Activated CD8-positive, alpha-beta T cell treated with anti-CD3 and anti-CD28 coated beads for 36 hours (primary cell): ENCODE data around the gene RPS6KA2. TPM values are rescaled to one million over a fixed set of nuclear protein-coding genes. Genes with fewer than 3 reads are reported as not detected.
"Not testable (repeated sequence)": the region's sequence is repeated elsewhere in the genome, so short reads cannot be mapped to it uniquely, and the experiment has no call there.

Experiments
- ATAC-seq: fragments of 200-7000 bp; cut with Tn5 transposase; one replicate; pipeline ENCODE4 v1.10.0; 2021; ENCODE audit warnings: mild to moderate bottlenecking, moderate library complexity
- CTCF ChIA-PET: fragments of 350-600 bp; sonication (Branson Sonifier 250); formaldehyde crosslinking; loops from one replicate; lab custom pipeline; 2021; ENCODE audit warnings: antibody characterized with exemption; lab: Charles Lee
- POLR2A ChIA-PET: fragments of 350-600 bp; sonication (Branson Sonifier 250); formaldehyde crosslinking; loops from one replicate; lab custom pipeline; 2021; ENCODE audit warnings: antibody characterized with exemption; lab: Charles Lee
- DNase-seq: peaks from one replicate; pipeline ENCODE4 v3.0.0-alpha.2; 2020
- H3K27ac Mint-ChIP-seq: one replicate; pipeline ENCODE4 v1.8.0; 2021; ENCODE audit warnings: mild to moderate bottlenecking, mixed read lengths
- H3K27me3 Mint-ChIP-seq: one replicate; pipeline ENCODE4 v1.8.0; 2021; ENCODE audit warnings: mixed read lengths
- H3K36me3 Mint-ChIP-seq: one replicate; pipeline ENCODE4 v1.8.0; 2021; ENCODE audit warnings: low read depth, mixed read lengths
- H3K4me1 Mint-ChIP-seq: one replicate; pipeline ENCODE4 v1.8.0; 2021; ENCODE audit warnings: low read depth, mixed read lengths
- H3K4me3 Mint-ChIP-seq: one replicate; pipeline ENCODE4 v1.8.0; 2021; ENCODE audit warnings: mild to moderate bottlenecking, moderate library complexity, mixed read lengths
- H3K9me3 Mint-ChIP-seq: one replicate; pipeline ENCODE4 v1.8.0; 2021; ENCODE audit warnings: mixed read lengths
- intact Hi-C: fragments of 100-400 bp; cut with micrococcal nuclease; formaldehyde crosslinking; loops from one replicate; pipeline ENCODE4 v1.10.0; 2022
- total RNA-seq, 2 experiments: library from RNA; stranded (reverse); gene quantifications; one replicate each; pipeline ENCODE4 v1.2.3, GENCODE V29; 2021
- TF ChIP-seq, protein P1 (sequence below): fragments of 200-600 bp; IDR thresholded peaks from one replicate; pipeline ENCODE4 v1.8.0; 2022; ENCODE audit warnings: antibody characterized with exemption, mild to moderate bottlenecking

The RPS6KA2 gene
- total RNA-seq, 2 experiments from 2014 or later = 5.8 TPM

DNA sequence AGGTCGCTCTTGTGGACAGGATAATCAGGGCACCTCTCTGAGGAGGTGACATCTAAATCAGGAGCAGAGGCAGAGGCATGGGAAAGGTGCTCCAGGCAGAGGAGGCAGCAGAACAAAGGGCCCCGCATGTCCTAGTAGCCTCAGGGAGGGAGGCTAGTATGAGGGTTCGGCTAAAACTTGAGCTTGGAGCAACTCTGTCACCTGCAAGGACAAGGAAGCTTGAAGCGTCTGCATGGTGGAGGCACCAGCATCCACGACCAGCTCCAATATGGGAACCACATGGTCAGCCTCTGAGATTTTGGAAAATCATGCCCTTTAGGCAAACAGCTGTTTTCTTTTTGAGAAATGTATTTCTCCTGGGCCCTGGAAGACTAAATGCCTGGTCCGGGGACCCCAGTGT, 231.3 kb downstream of the RPS6KA2 start:
- ATAC-seq = no peak
- Mint-ChIP-seq H3K4me1 (peaks cover 2% of the 10 kb centered on the region), H3K27ac (no peak overlapping the region), H3K27me3 (no peaks in the 10 kb centered on the region), H3K4me3 (no peak overlapping the region), H3K36me3 (no peaks in the 10 kb centered on the region), H3K9me3 (no peaks in the 10 kb centered on the region)
- POLR2A ChIA-PET = no interaction called here
- CTCF ChIA-PET = interaction anchor here (1.1 to 1.3 kb wide), 3 partner anchors 15 to 119 kb away, joined by 3 read pairs; no protein-coding TSS in a partner anchor
- DNase-seq = no peak
- intact Hi-C loops = no loop called here
- TF ChIP-seq, protein P1, sequence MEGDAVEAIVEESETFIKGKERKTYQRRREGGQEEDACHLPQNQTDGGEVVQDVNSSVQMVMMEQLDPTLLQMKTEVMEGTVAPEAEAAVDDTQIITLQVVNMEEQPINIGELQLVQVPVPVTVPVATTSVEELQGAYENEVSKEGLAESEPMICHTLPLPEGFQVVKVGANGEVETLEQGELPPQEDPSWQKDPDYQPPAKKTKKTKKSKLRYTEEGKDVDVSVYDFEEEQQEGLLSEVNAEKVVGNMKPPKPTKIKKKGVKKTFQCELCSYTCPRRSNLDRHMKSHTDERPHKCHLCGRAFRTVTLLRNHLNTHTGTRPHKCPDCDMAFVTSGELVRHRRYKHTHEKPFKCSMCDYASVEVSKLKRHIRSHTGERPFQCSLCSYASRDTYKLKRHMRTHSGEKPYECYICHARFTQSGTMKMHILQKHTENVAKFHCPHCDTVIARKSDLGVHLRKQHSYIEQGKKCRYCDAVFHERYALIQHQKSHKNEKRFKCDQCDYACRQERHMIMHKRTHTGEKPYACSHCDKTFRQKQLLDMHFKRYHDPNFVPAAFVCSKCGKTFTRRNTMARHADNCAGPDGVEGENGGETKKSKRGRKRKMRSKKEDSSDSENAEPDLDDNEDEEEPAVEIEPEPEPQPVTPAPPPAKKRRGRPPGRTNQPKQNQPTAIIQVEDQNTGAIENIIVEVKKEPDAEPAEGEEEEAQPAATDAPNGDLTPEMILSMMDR = no peak

DNA sequence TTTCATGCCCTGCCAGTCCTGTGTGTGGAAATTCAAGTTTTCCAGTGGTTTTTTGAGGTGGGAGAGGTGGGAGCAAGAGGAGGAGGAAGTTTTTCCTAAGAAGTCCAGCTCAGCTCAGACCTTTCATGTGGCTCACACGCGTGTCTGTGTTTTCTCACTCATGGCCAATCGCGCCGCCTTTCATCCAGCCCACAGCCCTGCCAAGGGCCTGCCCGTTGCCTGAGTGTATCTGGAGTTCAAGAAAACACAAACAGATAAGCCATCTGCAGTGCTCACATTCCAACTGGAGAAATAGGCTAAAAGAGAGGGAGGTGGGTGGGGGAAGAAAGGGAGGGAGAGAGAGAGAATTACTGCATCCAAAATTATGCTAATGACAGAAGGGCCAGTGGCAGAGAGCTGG, 231.7 kb downstream of the RPS6KA2 start:
- H3K27ac Mint-ChIP-seq = no peak overlapping the region

DNA sequence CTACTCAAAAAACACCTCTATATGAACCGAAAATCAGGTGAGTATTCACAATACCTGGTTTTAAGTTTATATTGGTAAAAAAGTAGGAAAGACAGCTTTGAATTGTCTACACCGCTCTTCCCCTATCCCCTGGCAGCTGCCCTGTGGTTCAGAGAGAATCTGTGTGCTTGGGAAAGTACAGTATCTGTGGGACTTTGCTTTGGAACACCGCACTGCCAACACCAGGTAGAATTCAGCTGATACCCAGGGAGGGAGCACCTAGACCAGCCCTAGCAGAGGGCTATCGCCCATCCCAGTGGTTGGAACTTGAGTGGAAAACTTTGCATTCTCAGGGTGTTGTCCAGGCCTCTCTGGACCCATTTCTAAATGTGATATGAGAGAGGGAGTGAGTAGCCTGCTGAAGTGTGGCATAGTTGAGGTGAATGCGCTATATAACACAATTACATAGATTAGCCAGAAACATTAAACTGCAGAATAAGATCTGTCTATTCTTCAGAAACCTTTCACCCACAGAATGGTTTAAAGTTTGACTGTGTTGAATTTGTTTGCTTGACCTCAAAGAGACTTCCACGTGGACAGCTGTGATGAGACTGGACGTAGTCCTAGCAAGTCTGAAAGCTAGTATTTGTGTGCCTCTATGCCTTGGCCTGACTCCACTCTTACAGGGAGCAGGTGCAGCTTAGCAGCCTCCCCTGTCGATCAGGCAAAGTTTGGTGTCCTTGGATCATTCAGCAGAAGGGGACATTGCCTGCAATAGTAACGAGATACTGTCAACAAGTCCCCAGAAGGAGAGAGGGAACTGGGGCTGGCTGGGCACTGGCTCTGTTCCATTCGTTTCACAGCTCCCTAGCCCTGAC, 232.8 kb downstream of the RPS6KA2 start:
- Mint-ChIP-seq H3K27ac (no peak overlapping the region), H3K9me3 (no peaks in the 10 kb centered on the region), H3K4me3 (no peak overlapping the region), H3K4me1 (no peaks in the 10 kb centered on the region), H3K36me3 (no peaks in the 10 kb centered on the region), H3K27me3 (no peaks in the 10 kb centered on the region)
- DNase-seq = no peak
- ATAC-seq = no peak
- ChIA-PET CTCF (interaction anchor here (1.0 to 1.3 kb wide), 2 partner anchors 13 to 17 kb away, joined by 3 read pairs; no protein-coding TSS in a partner anchor), POLR2A (no interaction called here)
- TF ChIP-seq, protein P1 = no peak
- intact Hi-C loops = no loop called here

More for the DNA sequence above, 231.7 kb downstream of the RPS6KA2 start:
- Mint-ChIP-seq H3K36me3 (no peaks in the 10 kb centered on the region), H3K9me3 (no peaks in the 10 kb centered on the region), H3K4me3 (no peak overlapping the region), H3K27me3 (no peaks in the 10 kb centered on the region), H3K4me1 (no peaks in the 10 kb centered on the region)
- ChIA-PET CTCF (interaction anchor here (1.1 to 1.3 kb wide), 3 partner anchors 14 to 119 kb away, joined by 3 read pairs; no protein-coding TSS in a partner anchor), POLR2A (no interaction called here)
- TF ChIP-seq, protein P1 = no peak
- intact Hi-C loops = no loop called here
- no peak for ATAC-seq
- no peak for DNase-seq

DNA sequence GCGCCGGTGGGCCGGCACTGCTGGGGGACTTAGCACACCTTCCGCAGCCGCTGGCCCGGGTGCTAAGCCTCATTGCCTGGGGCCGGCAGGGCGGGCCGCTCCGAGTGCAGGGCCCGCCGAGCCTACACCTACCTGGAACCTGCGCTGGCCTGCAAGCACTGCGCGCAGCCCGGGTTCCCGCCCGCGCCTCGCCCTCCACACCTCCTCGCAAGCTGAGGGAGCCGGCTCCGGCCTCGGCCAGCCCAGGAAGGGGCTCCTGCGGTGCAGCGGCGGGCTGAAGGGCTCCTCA, 233.6 kb downstream of the RPS6KA2 start:
- ATAC-seq (no peak), DNase-seq (no peak)
- Mint-ChIP-seq H3K36me3 (no peaks in the 10 kb centered on the region), H3K4me1 (no peaks in the 10 kb centered on the region), H3K9me3 (no peaks in the 10 kb centered on the region), H3K27me3 (no peaks in the 10 kb centered on the region), H3K4me3 (no peak overlapping the region), H3K27ac (no peak overlapping the region)
- POLR2A ChIA-PET = no interaction called here
- intact Hi-C loops = no loop called here
- CTCF ChIA-PET = interaction anchor here (1.4 kb wide), 1 partner anchor 75 kb away, joined by 4 read pairs; no protein-coding TSS in a partner anchor
- TF ChIP-seq, protein P1 = no peak

DNA sequence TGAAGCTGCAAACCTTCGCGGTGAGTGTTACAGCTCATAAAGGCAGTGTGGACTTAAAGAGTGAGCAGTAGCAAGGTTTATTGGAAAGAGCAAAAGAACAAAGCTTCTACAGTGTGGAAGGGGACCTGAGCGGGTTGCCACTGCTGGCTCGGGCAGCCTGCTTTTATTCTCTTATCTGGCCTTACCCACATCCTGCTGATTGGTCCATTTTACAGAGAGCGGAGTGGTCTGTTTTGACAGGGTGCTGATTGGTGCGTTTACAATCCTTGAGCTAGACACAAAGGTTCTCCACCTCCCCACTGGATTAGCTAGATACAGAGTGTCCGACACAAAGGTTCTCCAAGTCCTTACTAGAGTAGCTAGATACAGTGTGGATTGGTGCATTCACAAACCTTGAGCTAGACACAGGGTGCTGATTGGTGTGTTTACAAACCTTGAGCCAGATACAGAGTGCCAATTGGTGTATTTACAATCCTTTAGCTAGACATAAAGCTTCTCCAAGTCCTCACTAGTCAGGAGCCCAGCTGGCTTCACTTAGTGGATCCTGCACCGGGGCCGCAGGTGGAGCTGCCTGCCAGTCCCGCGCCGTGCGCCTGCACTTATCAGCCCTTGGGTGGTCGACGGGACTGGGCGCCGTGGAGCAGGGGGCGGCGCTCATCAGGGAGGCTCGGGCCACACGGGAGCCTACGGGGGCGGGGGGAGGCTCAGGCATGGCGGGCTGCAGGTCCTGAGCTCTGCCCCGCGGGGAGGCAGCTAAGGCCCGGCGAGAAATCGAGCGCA, 234.1 kb downstream of the RPS6KA2 start:
- DNase-seq, H3K27ac Mint-ChIP-seq, H3K4me3 Mint-ChIP-seq, intact Hi-C loops, H3K36me3 Mint-ChIP-seq, H3K9me3 Mint-ChIP-seq, H3K4me1 Mint-ChIP-seq, ATAC-seq, POLR2A ChIA-PET, H3K27me3 Mint-ChIP-seq: not testable (repeated sequence)
- CTCF ChIA-PET = interaction anchor here (1.4 to 2.1 kb wide), 3 partner anchors 7 to 75 kb away, joined by 4 to 12 read pairs (median 11); no protein-coding TSS in a partner anchor
